ENCODE measurements around the gene S100A7A. TPM values are rescaled to one million over a fixed set of nuclear protein-coding genes. Genes with fewer than 3 reads are reported as not detected.

S100A7A gene
- total and polyA plus RNA-seq, 2 of the 4 experiments (the other 2 are of a cell fraction): not detected

GRCh38 chr1:153374071-153374470 lies 42.2 kb upstream of the S100A7A start:
- intact Hi-C loops (cut with micrococcal nuclease) (no loop called here), in situ Hi-C loops (cut with MboI; ENCODE audit: low sequenced_read_pairs) (no loop called here), dilution Hi-C loops (cut with HindIII; ENCODE audit: low sequenced_read_pairs, unreplicated experiment) (no loop called here)
- H4K8ac ChIP-seq (ENCODE audit: low read depth in 2 of 2, low read length in 2 of 2): no peak overlapping the region
- H3K56ac ChIP-seq (ENCODE audit: extremely low read depth, insufficient read depth, low read length): no peak overlapping the region
- no peak overlapping the region for H3K18ac ChIP-seq (ENCODE audit: low read depth, low read length)
- H2BK5ac ChIP-seq (ENCODE audit: low read depth, low read length, poor library complexity, severe bottlenecking): no peak overlapping the region
- H3K4me3 ChIP-seq (ENCODE audit: insufficient read depth, low read depth, low read length): no peak overlapping the region
- BruUV-seq (replicated peaks): no TSS peak
- no CpG with 5 or more reads among the region's 2 CpGs for WGBS, 2 experiments (ENCODE audit: extremely low coverage in 2 of 2, insufficient read length in 1 of 2)
- no peaks in the 10 kb centered on the region for H3K79me1 ChIP-seq (ENCODE audit: low read depth in 1 of 2, low read length in 2 of 2)
- DNase-seq (no peak), ATAC-seq (ENCODE audit: low read depth) (no peak)
- TF ChIP-seq SMC3 (IDR thresholded peaks at IDR 0.05; ENCODE audit: low read depth, low read length) (no peak), NFE2L2 (IDR thresholded peaks at IDR 0.05; ENCODE audit: low read depth, low read length) (no peak), MAZ (IDR thresholded peaks at IDR 0.05; ENCODE audit: borderline replicate concordance, low read depth, low read length) (no peak), CTCF (conservative IDR thresholded peaks at IDR 0.05; ENCODE audit: low read depth, low read length) (no peak), RAD21 (IDR thresholded peaks at IDR 0.05; ENCODE audit: low read length) (no peak), CHD1 (IDR thresholded peaks at IDR 0.05; ENCODE audit: low read depth, low read length) (no peak), ELK1 (IDR thresholded peaks at IDR 0.05; ENCODE audit: borderline replicate concordance, low read depth, low read length) (no peak), USF2 (IDR thresholded peaks at IDR 0.05; ENCODE audit: low read depth, low read length) (no peak), CEBPB (IDR thresholded peaks at IDR 0.05; ENCODE audit: low read depth, low read length) (no peak), MAFK (IDR thresholded peaks at IDR 0.05; ENCODE audit: low read depth, low read length) (no peak), RCOR1 (IDR thresholded peaks at IDR 0.05; ENCODE audit: insufficient replicate concordance, low read length) (no peak), BHLHE40 (IDR thresholded peaks at IDR 0.05; ENCODE audit: low read depth, low read length) (no peak), POLR2A (IDR thresholded peaks at IDR 0.05; ENCODE audit: low read depth, low read length) (no peak), FOS (IDR thresholded peaks at IDR 0.05; ENCODE audit: low read depth, low read length) (no peak), MXI1 (IDR thresholded peaks at IDR 0.05; ENCODE audit: borderline replicate concordance, low read depth, low read length) (no peak)
- ChIA-PET POLR2A (ENCODE audit: unreplicated experiment) (no interaction called here), CTCF (no interaction called here)
- no peak overlapping the region for H3K27ac ChIP-seq (ENCODE audit: insufficient read depth, low read length)
- H2BK20ac ChIP-seq (ENCODE audit: low read depth, low read length): no peak overlapping the region
- no peak overlapping the region for H2AFZ ChIP-seq (replicated peaks; ENCODE audit: low read length, poor library complexity)
- H2AK9ac ChIP-seq (replicated peaks; ENCODE audit: low read depth, low read length, poor library complexity): no peak overlapping the region
- H3K14ac ChIP-seq (replicated peaks; ENCODE audit: low read depth, low read length): no peak overlapping the region
- no peak overlapping the region for H3K23ac ChIP-seq (ENCODE audit: low read depth, low read length)
- peaks cover 2% of the 10 kb centered on the region; the same call in 1 of the 2 replicates for H3K27me3 ChIP-seq (ENCODE audit: control insufficient read depth, insufficient read depth, low read length)
- H3K9ac ChIP-seq (ENCODE audit: low read depth, low read length): no peak overlapping the region
- H2BK15ac ChIP-seq (ENCODE audit: low read depth, low read length): no peak overlapping the region
- no peaks in the 10 kb centered on the region for H3K9me1 ChIP-seq (ENCODE audit: insufficient read depth, low read length)
- H2BK120ac ChIP-seq (ENCODE audit: low read depth, low read length): no peak overlapping the region
- H3K4me1 ChIP-seq (ENCODE audit: control insufficient read depth, insufficient read depth, low read length): no peaks in the 10 kb centered on the region
- H3K36me3 ChIP-seq (ENCODE audit: control insufficient read depth, insufficient read depth, low read length): no peaks in the 10 kb centered on the region
- no peak overlapping the region for H3K4ac ChIP-seq (ENCODE audit: low read depth, low read length)
- H4K5ac ChIP-seq (ENCODE audit: low read depth, low read length): no peak overlapping the region
- H3K4me2 ChIP-seq (ENCODE audit: low read depth, low read length): no peak overlapping the region
- H2AK5ac ChIP-seq (ENCODE audit: low read depth, low read length): no peak overlapping the region
- no peaks in the 10 kb centered on the region for H3K9me3 ChIP-seq (ENCODE audit: control insufficient read depth, insufficient read depth, low read length)
- no peak overlapping the region for H4K91ac ChIP-seq (ENCODE audit: insufficient read depth, low read depth, low read length)
- no peaks in the 10 kb centered on the region for H4K20me1 ChIP-seq (ENCODE audit: insufficient read depth, low read length)

Data from IMR-90 (cell line).